K562 (cell line): ENCODE measurements around the gene PRR19. TPM values are rescaled to one million over a fixed set of nuclear protein-coding genes. Genes with fewer than 3 reads are reported as not detected.

ENCODE experiments used
- ARID1B ChIP-seq: fragments of 450-650 bp; IDR thresholded peaks from 2 replicates; pipeline ENCODE4 v1.6.1; 2016; ENCODE audit warnings: antibody characterized with exemption, mild to moderate bottlenecking, inconsistent platforms
- ASH1L ChIP-seq: fragments of 450-650 bp; IDR thresholded peaks from 2 replicates; pipeline ENCODE4 v1.6.1; 2018; ENCODE audit warnings: borderline replicate concordance, mild to moderate bottlenecking, low read depth; ENCODE audit not compliant: partially characterized antibody
- DNMT1 ChIP-seq: fragments of 450-650 bp; IDR thresholded peaks from 2 replicates; pipeline ENCODE4 v1.6.1; 2016; ENCODE audit warnings: antibody characterized with exemption, mild to moderate bottlenecking
- E2F5 ChIP-seq: sonication (generic); formaldehyde crosslinking; IDR thresholded peaks from 2 replicates; pipeline ENCODE4 v1.8.0; 2022; ENCODE audit warnings: mild to moderate bottlenecking, missing genetic modification reagents
- EP300 ChIP-seq: IDR thresholded peaks from 2 replicates; pipeline ENCODE4 v1.6.1; 2012; ENCODE audit warnings: low read length, improper control_type of control experiment
- ETS2 ChIP-seq: IDR thresholded peaks from 2 replicates; pipeline ENCODE4 v1.6.1; 2016; ENCODE audit warnings: borderline replicate concordance, missing genetic modification characterization, mild to moderate bottlenecking, moderate library complexity, missing compliant biosample characterization; ENCODE audit not compliant: poor library complexity, severe bottlenecking
- GABPA ChIP-seq: fragments of 200-800 bp; sonication (Bioruptor generic); conservative IDR thresholded peaks from 2 replicates; pipeline ENCODE4 v1.6.1; 2016; ENCODE audit warnings: low read depth, missing genetic modification characterization, missing compliant biosample characterization
- GATAD2A ChIP-seq: fragments of 450-650 bp; IDR thresholded peaks from 2 replicates; pipeline ENCODE4 v1.6.1; 2017
- HDAC1 ChIP-seq, 2 experiments: fragments of 450-650 bp; IDR thresholded peaks; 2 replicates each; pipeline ENCODE4 v1.6.1; 2016 to 2017; ENCODE audit warnings: inconsistent platforms in 1 of 2, mild to moderate bottlenecking in 1 of 2, moderate library complexity in 1 of 2
- MLLT1 ChIP-seq, 2 experiments: fragments of 450-650 bp; IDR thresholded peaks; 2 replicates each; pipeline ENCODE4 v1.6.1; 2016
- NCOA1 ChIP-seq: fragments of 450-650 bp; IDR thresholded peaks from 2 replicates; pipeline ENCODE4 v1.6.1; 2016; ENCODE audit warnings: low read depth
- NCOR1 ChIP-seq: fragments of 450-650 bp; IDR thresholded peaks from 2 replicates; pipeline ENCODE4 v1.6.1; 2016; ENCODE audit warnings: mild to moderate bottlenecking, moderate library complexity
- PTTG1 ChIP-seq: fragments of 450-650 bp; IDR thresholded peaks from 2 replicates; pipeline ENCODE4 v1.6.1; 2016; ENCODE audit warnings: low read depth, mild to moderate bottlenecking, missing genetic modification characterization, missing compliant biosample characterization
- RFX7 ChIP-seq: fragments of 250-450 bp; sonication (Bioruptor Pico); IDR thresholded peaks from 2 replicates; pipeline ENCODE4 v1.5.1; 2021; ENCODE audit warnings: mild to moderate bottlenecking
- RNF2 ChIP-seq: sonication (generic); IDR thresholded peaks from 2 replicates; pipeline ENCODE4 v1.6.1; 2016
- SIX5 ChIP-seq, 2 experiments: IDR thresholded peaks; 2 replicates each; pipeline ENCODE4 v1.6.1; 2011; ENCODE audit warnings: low read length in 2 of 2, borderline replicate concordance in 1 of 2, low read depth in 1 of 2, mild to moderate bottlenecking in 1 of 2, moderate library complexity in 1 of 2; ENCODE audit not compliant: insufficient read depth in 1 of 2
- SMARCA4 ChIP-seq: fragments of 450-650 bp; IDR thresholded peaks from 2 replicates; pipeline ENCODE4 v1.6.1; 2016
- TFE3 ChIP-seq: fragments of 450-650 bp; formaldehyde crosslinking; IDR thresholded peaks from 2 replicates; pipeline ENCODE4 v1.4.0; 2020; ENCODE audit warnings: mild to moderate bottlenecking, mixed read lengths
- THRAP3 ChIP-seq: fragments of 450-650 bp; IDR thresholded peaks from 2 replicates; pipeline ENCODE4 v1.6.1; 2016; ENCODE audit warnings: mild to moderate bottlenecking, inconsistent platforms, borderline replicate concordance
- TRIM28 ChIP-seq: fragments of 450-650 bp; IDR thresholded peaks from 2 replicates; pipeline ENCODE4 v1.6.1; 2017
- VEZF1 ChIP-seq: fragments of 200-800 bp; sonication (Bioruptor generic); IDR thresholded peaks from 2 replicates; pipeline ENCODE4 v1.6.1; 2017; ENCODE audit warnings: missing genetic modification characterization, missing compliant biosample characterization
- ZNF239 ChIP-seq: fragments of 250-450 bp; sonication (Bioruptor Pico); IDR thresholded peaks from 2 replicates; pipeline ENCODE4 v1.4.0; 2020; ENCODE audit warnings: mild to moderate bottlenecking
- ZNF253 ChIP-seq: fragments of 250-450 bp; sonication (Bioruptor Pico); conservative IDR thresholded peaks from 2 replicates; pipeline ENCODE4 v1.6.1; 2021; ENCODE audit warnings: mild to moderate bottlenecking
- ZNF274 ChIP-seq: IDR thresholded peaks from 2 replicates; pipeline ENCODE4 v1.6.1; 2011; ENCODE audit warnings: low read depth, mild to moderate bottlenecking, low read length, moderate library complexity, borderline replicate concordance
- ZNF764 ChIP-seq: fragments of 250-450 bp; sonication (Bioruptor Pico); IDR thresholded peaks from 2 replicates; pipeline ENCODE4 v1.4.0; 2020; ENCODE audit warnings: low read depth, mild to moderate bottlenecking, moderate library complexity
- polyA plus RNA-seq, 8 experiments: library from polyadenylated mRNA; depleted of rRNA in 4 of 8; stranded (reverse) in 5 of 8; unstranded in 3 of 8; fragments of >200 nt; fragmentation: Nextera tagmentation in 2 of 8; fragmentation: Illumina TruSeq in 1 of 8; extraction: Ambion mirVana in 2 of 8; extraction: Trizol in 1 of 8; gene quantifications; 2 replicates each; pipeline versions ENCODE4 v1.2.1 to v1.2.3, GENCODE V29; 2011 to 2014; ENCODE audit warnings: inconsistent platforms in 1 of 8, missing spikeins in 1 of 8
- total RNA-seq, 7 experiments: library from RNA; depleted of rRNA in 6 of 7; stranded (reverse); fragments of >200 nt in 6 of 7; fragmentation: Illumina TruSeq in 2 of 7; extraction: Trizol in 2 of 7; gene quantifications; 2 replicates each; pipeline versions ENCODE4 v1.2.1 to v1.2.3, GENCODE V29; 2011 to 2021; ENCODE audit warnings: low replicate concordance in 1 of 7

Gene PRR19
- total and polyA plus RNA-seq, 9 of the 15 experiments (the other 6 are each of a cell fraction or from before 2014, with no cell fraction given), result 0.10 to 1.6 (median 0.54) TPM

- TF ChIP-seq SIX5 (IDR thresholded peaks at IDR 0.05; ENCODE audit: borderline replicate concordance in 1 of 2, insufficient read depth in 1 of 2, low read depth in 1 of 2, low read length in 2 of 2) (no peak), MLLT1 (IDR thresholded peaks at IDR 0.05) (0 out of 4 replicates have a peak, but pooled peaks of 1 of the 2 experiments have one; percentile 24), GABPA (tag) (0 out of 2 replicates have a peak, but pooled peaks have one; percentile 29), NCOR1 (no peak), TRIM28 (no peak), ZNF274 (no peak), ETS2 (tag) (no peak), VEZF1 (CRISPR knock-in tag) (no peak), RNF2 (no peak; the same call in 1 of the 2 replicates), DNMT1 (no peak), HDAC1 (IDR thresholded peaks at IDR 0.05) (peak in 1 of 2 experiments; percentile 74; a peak in 2 of 4 replicates), RFX7 (CRISPR knock-in tag) (no peak), ZNF239 (no peak), EP300 (no peak), ASH1L (no peak), GATAD2A (no peak), ARID1B (0 out of 2 replicates have a peak, but pooled peaks have one; percentile 8), SMARCA4 (0 out of 2 replicates have a peak, but pooled peaks have one; percentile 16), TFE3 (CRISPR knock-in tag) (peak; percentile 49), ZNF253 (CRISPR knock-in tag) (no peak), E2F5 (no peak), NCOA1 (peak; percentile 12; the same call in 1 of the 2 replicates), ZNF764 (CRISPR knock-in tag) (no peak), THRAP3 (no peak), PTTG1 (tag) (no peak)
Measured at GRCh38 chr19:42253245-42254088, 48.5 kb upstream of the PRR19 start (continued).
